ENCODE data around the gene POLR2A. TPM values are rescaled to one million over a fixed set of nuclear protein-coding genes. Genes with fewer than 3 reads are reported as not detected.

Gene POLR2A
- total and polyA plus RNA-seq, 2 of the 13 experiments (the other 11 are each of a cell fraction or from before 2014, with no cell fraction given), result 17.8 to 18.3 TPM

DNA sequence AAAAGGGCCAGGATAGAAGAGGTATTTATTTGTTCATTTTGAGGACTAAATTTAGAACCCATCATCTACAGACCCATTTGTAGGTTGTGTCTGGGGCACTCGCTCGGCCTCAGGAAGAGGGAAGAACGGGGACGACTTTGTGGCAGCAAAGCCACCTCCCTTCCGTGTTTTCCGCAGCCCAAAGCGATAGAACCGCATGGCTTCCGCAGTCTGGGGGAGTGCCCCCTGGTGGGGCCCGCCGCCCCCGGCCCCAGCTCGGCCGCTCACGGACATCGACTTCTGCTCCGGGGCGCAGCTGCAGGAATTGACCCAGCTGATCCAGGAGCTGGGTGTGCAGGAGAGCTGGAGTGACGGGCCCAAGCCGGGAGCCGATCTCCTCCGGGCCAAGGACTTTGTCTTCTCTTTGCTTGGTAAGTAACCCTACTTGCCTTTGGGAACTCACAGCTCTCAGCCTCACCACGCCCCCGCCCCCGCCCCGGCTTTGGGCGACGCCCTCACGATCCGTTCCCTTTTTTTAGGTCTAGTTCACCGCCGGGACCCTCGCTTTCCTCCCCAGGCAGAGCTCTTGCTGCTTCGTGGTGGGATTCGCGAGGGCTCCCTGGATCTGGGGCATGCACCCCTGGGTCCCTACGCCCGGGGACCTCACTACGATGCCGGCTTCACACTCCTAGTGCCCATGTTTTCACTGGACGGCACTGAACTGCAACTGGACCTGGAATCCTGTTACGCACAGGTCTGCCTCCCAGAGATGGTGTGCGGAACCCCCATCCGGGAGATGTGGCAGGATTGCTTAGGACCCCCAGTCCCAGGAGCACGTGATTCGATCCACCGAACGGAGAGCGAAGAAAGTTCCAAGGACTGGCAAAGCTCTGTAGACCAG lies 48.2 kb upstream of the POLR2A start (continued):
- TF ChIP-seq SNRNP70 (IDR thresholded peaks at IDR 0.05; ENCODE audit: low read depth, low read length) (no peak), RXRB (CRISPR knock-in tag; IDR thresholded peaks at IDR 0.05; ENCODE audit: borderline replicate concordance) (no peak), NFE2L2 (IDR thresholded peaks at IDR 0.05; ENCODE audit: low read length) (no peak), YEATS4 (CRISPR knock-in tag; IDR thresholded peaks at IDR 0.05; ENCODE audit: borderline replicate concordance) (no peak), ZMYM2 (CRISPR knock-in tag; IDR thresholded peaks at IDR 0.05) (no peak), NCOA2 (CRISPR knock-in tag; IDR thresholded peaks at IDR 0.05) (no peak), ZNF749 (CRISPR knock-in tag; IDR thresholded peaks at IDR 0.05; ENCODE audit: borderline replicate concordance) (no peak), ZNF891 (CRISPR knock-in tag; IDR thresholded peaks at IDR 0.05) (peak; percentile 60; the same call in 1 of the 2 replicates)
- TF ChIP-seq, protein P1, sequence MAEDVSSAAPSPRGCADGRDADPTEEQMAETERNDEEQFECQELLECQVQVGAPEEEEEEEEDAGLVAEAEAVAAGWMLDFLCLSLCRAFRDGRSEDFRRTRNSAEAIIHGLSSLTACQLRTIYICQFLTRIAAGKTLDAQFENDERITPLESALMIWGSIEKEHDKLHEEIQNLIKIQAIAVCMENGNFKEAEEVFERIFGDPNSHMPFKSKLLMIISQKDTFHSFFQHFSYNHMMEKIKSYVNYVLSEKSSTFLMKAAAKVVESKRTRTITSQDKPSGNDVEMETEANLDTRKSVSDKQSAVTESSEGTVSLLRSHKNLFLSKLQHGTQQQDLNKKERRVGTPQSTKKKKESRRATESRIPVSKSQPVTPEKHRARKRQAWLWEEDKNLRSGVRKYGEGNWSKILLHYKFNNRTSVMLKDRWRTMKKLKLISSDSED (CRISPR knock-in tag; IDR thresholded peaks at IDR 0.05), result no peak
- TF ChIP-seq, protein P2, sequence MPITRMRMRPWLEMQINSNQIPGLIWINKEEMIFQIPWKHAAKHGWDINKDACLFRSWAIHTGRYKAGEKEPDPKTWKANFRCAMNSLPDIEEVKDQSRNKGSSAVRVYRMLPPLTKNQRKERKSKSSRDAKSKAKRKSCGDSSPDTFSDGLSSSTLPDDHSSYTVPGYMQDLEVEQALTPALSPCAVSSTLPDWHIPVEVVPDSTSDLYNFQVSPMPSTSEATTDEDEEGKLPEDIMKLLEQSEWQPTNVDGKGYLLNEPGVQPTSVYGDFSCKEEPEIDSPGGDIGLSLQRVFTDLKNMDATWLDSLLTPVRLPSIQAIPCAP (CRISPR knock-in tag; IDR thresholded peaks at IDR 0.05; ENCODE audit: low read depth), result no peak
- TF ChIP-seq, protein P3, sequence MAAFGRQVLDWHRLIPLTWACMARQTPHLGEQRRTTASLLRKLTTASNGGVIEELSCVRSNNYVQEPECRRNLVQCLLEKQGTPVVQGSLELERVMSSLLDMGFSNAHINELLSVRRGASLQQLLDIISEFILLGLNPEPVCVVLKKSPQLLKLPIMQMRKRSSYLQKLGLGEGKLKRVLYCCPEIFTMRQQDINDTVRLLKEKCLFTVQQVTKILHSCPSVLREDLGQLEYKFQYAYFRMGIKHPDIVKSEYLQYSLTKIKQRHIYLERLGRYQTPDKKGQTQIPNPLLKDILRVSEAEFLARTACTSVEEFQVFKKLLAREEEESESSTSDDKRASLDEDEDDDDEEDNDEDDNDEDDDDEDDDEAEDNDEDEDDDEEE (CRISPR knock-in tag; IDR thresholded peaks at IDR 0.05), result no peak
- TF ChIP-seq, protein P4, sequence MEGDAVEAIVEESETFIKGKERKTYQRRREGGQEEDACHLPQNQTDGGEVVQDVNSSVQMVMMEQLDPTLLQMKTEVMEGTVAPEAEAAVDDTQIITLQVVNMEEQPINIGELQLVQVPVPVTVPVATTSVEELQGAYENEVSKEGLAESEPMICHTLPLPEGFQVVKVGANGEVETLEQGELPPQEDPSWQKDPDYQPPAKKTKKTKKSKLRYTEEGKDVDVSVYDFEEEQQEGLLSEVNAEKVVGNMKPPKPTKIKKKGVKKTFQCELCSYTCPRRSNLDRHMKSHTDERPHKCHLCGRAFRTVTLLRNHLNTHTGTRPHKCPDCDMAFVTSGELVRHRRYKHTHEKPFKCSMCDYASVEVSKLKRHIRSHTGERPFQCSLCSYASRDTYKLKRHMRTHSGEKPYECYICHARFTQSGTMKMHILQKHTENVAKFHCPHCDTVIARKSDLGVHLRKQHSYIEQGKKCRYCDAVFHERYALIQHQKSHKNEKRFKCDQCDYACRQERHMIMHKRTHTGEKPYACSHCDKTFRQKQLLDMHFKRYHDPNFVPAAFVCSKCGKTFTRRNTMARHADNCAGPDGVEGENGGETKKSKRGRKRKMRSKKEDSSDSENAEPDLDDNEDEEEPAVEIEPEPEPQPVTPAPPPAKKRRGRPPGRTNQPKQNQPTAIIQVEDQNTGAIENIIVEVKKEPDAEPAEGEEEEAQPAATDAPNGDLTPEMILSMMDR (CRISPR knock-in tag; IDR thresholded peaks at IDR 0.05), result peak; percentile 56
- TF ChIP-seq, protein P5, sequence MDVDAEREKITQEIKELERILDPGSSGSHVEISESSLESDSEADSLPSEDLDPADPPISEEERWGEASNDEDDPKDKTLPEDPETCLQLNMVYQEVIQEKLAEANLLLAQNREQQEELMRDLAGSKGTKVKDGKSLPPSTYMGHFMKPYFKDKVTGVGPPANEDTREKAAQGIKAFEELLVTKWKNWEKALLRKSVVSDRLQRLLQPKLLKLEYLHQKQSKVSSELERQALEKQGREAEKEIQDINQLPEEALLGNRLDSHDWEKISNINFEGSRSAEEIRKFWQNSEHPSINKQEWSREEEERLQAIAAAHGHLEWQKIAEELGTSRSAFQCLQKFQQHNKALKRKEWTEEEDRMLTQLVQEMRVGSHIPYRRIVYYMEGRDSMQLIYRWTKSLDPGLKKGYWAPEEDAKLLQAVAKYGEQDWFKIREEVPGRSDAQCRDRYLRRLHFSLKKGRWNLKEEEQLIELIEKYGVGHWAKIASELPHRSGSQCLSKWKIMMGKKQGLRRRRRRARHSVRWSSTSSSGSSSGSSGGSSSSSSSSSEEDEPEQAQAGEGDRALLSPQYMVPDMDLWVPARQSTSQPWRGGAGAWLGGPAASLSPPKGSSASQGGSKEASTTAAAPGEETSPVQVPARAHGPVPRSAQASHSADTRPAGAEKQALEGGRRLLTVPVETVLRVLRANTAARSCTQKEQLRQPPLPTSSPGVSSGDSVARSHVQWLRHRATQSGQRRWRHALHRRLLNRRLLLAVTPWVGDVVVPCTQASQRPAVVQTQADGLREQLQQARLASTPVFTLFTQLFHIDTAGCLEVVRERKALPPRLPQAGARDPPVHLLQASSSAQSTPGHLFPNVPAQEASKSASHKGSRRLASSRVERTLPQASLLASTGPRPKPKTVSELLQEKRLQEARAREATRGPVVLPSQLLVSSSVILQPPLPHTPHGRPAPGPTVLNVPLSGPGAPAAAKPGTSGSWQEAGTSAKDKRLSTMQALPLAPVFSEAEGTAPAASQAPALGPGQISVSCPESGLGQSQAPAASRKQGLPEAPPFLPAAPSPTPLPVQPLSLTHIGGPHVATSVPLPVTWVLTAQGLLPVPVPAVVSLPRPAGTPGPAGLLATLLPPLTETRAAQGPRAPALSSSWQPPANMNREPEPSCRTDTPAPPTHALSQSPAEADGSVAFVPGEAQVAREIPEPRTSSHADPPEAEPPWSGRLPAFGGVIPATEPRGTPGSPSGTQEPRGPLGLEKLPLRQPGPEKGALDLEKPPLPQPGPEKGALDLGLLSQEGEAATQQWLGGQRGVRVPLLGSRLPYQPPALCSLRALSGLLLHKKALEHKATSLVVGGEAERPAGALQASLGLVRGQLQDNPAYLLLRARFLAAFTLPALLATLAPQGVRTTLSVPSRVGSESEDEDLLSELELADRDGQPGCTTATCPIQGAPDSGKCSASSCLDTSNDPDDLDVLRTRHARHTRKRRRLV (CRISPR knock-in tag; IDR thresholded peaks at IDR 0.05), result no peak
- TF ChIP-seq, protein P6, sequence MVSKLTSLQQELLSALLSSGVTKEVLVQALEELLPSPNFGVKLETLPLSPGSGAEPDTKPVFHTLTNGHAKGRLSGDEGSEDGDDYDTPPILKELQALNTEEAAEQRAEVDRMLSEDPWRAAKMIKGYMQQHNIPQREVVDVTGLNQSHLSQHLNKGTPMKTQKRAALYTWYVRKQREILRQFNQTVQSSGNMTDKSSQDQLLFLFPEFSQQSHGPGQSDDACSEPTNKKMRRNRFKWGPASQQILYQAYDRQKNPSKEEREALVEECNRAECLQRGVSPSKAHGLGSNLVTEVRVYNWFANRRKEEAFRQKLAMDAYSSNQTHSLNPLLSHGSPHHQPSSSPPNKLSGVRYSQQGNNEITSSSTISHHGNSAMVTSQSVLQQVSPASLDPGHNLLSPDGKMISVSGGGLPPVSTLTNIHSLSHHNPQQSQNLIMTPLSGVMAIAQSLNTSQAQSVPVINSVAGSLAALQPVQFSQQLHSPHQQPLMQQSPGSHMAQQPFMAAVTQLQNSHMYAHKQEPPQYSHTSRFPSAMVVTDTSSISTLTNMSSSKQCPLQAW (CRISPR knock-in tag; IDR thresholded peaks at IDR 0.05), result 0 out of 2 replicates have a peak, but pooled peaks have one; percentile 36
- TF ChIP-seq, protein P7, sequence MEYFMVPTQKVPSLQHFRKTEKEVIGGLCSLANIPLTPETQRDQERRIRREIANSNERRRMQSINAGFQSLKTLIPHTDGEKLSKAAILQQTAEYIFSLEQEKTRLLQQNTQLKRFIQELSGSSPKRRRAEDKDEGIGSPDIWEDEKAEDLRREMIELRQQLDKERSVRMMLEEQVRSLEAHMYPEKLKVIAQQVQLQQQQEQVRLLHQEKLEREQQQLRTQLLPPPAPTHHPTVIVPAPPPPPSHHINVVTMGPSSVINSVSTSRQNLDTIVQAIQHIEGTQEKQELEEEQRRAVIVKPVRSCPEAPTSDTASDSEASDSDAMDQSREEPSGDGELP (IDR thresholded peaks at IDR 0.05; ENCODE audit: borderline replicate concordance, low read depth), result peak; percentile 61; the same call in 1 of the 2 replicates

All from HepG2 (cell line).